HK-2 (cell line): Measurements from ENCODE around the gene UNC5CL.

Experiments
- DNase-seq: peaks from one replicate; pipeline ENCODE4 v3.0.0-alpha.2; 2018; ENCODE audit not compliant: unreplicated experiment

The UNC5CL gene

GRCh38 chr6:41039060-41039998, at the start of gene UNC5CL:
TSS of gene UNC5CL (minus strand) at chr6:41039221. CDS start at chr6:41035074, 4,147 bp downstream.
- peak; percentile 79 for DNase-seq

- no peak for DNase-seq
These were observed 49.4 kb upstream of the UNC5CL start for GRCh38 chr6:41088451-41088850.

- DNase-seq = no peak
These were observed 46.2 kb upstream of the UNC5CL start for GRCh38 chr6:41085182-41085581.

GRCh38 chr6:41083072-41083471, 44.1 kb upstream of the UNC5CL start:
- no peak for DNase-seq

- no peak for DNase-seq
These were observed 41.6 kb upstream of the UNC5CL start for GRCh38 chr6:41080621-41081020.

- no peak for DNase-seq
These were observed 40.1 kb upstream of the UNC5CL start for GRCh38 chr6:41079080-41079479.

- no peak for DNase-seq
These were observed 39.1 kb upstream of the UNC5CL start for GRCh38 chr6:41078101-41078500.

GRCh38 chr6:41077536-41077935, 38.5 kb upstream of the UNC5CL start:
- DNase-seq = no peak

GRCh38 chr6:41075651-41076626, 36.9 kb upstream of the UNC5CL start:
- DNase-seq = no peak

GRCh38 chr6:41074692-41075436, 35.8 kb upstream of the UNC5CL start:
- no peak for DNase-seq

- DNase-seq = no peak
These were observed 35.1 kb upstream of the UNC5CL start for GRCh38 chr6:41073968-41074691.

- DNase-seq = peak; percentile 79
These were observed 34.4 kb upstream of the UNC5CL start for GRCh38 chr6:41073203-41073967.

GRCh38 chr6:41072836-41073202, 33.8 kb upstream of the UNC5CL start, which contains the start of gene NFYA:
TSS of gene NFYA (plus strand) at chr6:41072974. CDS start at chr6:41079090, 6,116 bp downstream.
- DNase-seq = no peak

GRCh38 chr6:41071923-41072835, 33.2 kb upstream of the UNC5CL start, which contains the start of gene OARD1:
TSS of gene OARD1 (minus strand) at chr6:41072356. CDS start at chr6:41071634, 722 bp downstream.
- peak; percentile 100 for DNase-seq

- no peak for DNase-seq
These were observed 32.5 kb upstream of the UNC5CL start for GRCh38 chr6:41071501-41071922.

GRCh38 chr6:41066867-41067304, 27.9 kb upstream of the UNC5CL start:
- peak; percentile 64 for DNase-seq

- no peak for DNase-seq
These were observed 26.6 kb upstream of the UNC5CL start for GRCh38 chr6:41065550-41066026.

- no peak for DNase-seq
These were observed 25.8 kb upstream of the UNC5CL start for GRCh38 chr6:41064841-41065240.

- DNase-seq = no peak
These were observed 24.9 kb upstream of the UNC5CL start for GRCh38 chr6:41063884-41064285.
